ENCODE data around the gene RPS19BP1.

RPS19BP1 gene

DNA sequence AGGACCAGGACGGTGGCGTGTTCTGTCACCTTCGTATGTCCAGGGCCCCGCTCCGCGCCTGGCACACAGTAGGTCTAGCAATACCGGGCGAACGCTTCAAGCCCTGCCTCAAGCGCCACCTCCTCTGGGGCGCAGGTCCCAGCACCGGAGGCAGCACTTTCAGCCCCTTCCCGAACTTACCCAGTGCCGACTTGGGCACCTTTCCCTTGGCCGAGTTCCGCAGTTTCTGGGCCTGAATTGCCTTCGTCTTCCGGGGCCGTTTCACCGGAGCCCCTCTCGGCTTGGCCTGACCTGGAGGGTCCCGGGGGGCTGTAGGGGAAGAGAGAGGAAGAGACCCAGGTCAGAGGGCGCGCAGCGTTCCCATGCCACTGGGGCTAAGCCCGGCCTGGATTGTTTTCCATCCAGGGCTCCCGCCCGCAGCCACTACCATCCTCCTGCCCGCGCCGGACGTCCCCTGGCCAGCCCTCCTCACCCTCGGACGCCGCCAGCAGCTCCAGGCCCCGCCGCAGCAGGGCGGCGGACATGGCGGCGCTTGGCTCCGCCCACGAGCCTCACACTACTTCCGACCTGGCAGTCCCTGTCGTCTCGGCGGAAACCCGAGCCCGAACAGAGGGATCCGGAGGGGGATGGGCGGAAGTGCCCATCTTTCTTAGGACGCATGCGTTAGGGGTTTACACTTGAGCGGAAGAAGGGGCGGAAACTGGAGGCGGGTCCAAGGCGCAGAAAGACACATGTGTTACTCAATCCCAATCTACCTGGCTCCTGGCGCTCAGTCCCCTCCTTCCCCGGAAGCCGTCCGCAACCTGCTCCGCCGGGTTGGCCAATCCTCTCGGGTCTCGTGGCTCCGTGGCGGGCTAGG is at the start of gene RPS19BP1:
Gene RPS19BP1, minus strand, starts transcription at position 534 of the 859 bp plus-strand sequence. Its CDS starts 10 bp downstream, at position 524.
- peak; percentile 100 for DNase-seq

DNA sequence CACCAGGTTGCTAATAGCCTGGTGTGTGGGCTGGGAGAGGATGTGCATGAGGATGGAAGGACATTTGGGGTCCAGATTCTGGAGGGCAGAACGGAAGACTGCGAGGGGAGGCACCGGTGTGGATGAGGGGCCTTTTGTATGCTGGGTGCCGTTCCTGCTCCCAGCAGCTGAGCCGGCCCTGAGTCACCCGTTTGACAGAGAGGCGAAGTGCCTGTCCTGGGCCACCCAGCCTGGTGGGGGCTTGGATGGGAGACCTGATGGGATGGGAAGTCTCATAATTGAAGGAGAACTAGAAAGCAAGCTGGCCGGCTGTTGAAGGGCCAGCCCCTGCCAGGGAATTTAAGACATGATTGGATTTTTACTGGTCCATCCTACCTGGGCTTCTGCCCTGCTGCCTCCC is 48.8 kb upstream of the RPS19BP1 start:
- DNase-seq: no peak

DNA sequence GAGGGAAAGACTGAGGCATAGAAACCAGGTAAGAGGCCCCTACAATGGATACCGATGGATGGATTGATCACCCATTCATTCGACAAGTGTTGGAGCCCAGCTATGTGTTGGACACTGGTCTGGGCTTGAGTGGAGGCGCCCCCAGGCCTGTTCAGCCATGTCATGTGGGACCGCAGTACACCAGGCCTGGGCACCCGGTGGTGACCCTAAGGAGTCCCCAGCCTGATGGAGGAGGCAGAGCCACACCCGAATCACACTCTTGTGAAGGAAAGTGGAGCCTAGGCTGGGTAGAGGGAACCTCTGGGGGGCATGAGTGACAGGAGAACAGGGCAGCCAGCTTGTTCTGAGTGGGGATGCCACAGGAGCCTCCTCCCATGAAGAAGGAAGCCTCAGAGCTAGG is 48.2 kb upstream of the RPS19BP1 start:
- DNase-seq: no peak

DNA sequence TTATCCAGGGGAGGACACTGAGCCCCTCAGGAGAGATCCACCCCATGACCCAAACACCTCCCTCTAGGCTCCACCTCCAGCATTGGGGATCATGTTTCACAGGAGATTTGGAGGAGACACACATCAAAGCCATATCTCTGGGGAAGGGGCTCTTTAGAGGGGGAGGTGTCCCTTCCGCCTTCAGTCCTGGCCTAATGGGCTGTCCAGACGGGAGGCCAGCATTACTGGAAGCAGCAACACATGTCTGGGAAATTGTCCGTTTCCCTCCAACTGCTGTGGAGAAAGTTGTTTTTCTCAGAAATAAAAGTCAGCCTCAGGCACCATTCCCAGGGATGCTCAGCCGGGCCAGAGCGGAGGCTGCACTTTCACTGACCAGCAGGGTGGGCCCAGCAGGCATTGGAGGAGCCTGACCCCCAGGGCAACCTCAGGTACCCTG is 47.5 kb upstream of the RPS19BP1 start:
- no peak for DNase-seq

DNA sequence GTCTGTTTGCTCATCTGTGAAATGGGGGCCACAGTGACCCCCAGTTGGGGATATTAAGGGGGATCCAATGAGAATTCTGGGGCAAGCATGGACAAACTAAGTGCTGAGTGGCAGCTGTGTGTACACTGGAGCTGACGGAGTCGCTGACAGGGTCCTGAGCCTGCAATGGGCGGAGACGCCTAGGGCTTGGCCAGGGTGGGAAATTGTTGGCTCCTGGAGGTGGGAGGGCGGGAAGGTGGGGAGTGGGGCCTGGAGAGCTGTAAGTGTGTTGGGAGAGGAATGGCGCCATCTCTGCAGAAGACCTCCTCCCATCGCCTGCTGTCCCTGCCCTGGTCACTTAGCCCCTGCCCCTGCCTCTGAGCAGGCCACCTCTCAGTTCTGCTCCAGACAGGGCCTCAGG is 45.4 kb upstream of the RPS19BP1 start:
- DNase-seq: no peak

- no peak for DNase-seq
Measured at GRCh38 chr22:39577366-39577765, 44.8 kb upstream of the RPS19BP1 start.

DNA sequence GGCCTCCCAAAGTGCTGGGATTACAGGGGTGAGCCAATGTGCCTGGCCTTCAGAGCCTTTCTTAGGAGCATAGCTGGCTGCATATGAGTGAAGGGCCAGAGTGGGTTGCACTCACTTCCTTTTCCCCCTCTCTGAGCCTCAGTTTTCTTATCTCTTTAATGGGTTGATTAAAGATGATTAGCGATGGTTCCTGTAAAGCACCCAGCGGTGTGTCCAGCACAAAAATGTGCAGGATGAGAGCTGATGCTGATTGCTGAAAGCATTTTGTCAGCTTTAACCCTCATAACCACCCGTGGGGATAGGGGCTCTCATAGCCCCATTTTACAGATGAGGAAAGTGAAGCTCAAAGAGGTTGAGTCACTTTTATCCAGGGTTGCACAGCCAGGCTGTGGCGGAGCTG is 43.5 kb upstream of the RPS19BP1 start:
- no peak for DNase-seq

DNA sequence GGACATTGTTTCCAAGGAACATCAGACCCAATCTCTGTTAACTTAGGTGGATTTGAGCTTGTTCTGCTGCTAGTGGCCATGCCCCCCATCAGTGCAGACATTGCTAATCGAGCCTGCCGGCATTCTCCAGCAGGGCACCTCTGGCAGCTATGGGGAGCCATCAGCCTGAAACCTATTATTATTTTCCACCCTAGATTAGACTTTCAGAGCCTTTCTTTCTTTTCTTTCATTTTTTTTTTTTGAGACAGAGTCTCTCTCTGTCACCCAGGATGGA is 42.9 kb upstream of the RPS19BP1 start:
- no peak for DNase-seq

DNA sequence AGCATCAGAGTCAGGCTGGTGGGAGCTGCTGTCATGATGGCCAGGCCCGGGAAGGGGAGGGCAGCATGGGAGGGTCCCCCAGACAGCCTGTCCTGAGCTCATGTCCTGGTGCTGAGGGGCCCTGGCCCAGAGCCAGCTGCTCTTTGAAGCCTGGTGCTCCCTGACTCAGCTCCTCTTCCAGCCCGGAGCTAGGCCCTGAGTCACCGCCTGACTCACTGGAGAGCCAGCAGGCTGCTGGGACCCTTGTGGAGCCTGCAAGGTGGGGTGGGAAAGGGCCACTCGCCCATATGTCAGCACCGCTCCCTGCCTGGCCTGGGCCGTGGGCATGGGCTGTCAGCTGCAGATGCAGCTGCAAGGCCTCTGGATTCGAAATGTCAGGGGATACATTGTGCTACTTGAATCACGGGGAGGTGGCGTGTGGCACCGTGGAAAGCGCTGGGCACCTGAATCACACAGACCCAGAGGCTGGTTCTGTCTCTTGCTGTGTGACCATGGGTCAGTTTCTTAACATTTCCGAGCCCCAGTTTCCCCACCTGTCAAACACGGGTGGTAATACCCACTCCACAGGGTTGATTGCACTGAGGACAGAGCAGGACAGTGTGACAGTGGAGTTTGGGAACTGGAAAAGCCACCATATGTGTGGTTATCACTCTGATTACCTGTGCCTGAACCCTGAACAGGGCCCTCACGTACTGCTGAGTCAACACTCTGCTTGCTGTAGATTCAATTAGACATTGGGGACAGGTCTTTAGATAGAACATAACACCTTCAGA is 42.4 kb upstream of the RPS19BP1 start:
- no peak for DNase-seq

DNA sequence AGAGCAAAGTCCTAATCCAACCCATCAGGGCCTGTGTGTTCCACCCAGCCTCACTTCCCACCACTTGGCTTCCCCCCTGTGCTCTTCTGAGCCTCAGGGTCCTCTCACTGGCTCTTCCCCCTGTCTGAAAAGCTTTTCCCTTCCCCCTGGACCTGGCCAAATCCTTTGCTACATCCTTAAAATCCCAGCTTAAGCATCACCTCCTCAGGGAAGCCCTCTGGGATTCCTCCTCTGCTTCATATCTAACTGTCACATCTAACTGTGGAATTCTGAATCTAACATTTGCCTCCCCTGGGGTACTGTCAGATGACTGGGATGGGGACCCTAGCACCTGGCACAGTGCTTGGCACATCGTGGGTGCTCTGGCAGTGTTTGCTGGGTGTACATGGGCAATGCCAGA is 39.0 kb upstream of the RPS19BP1 start:
- DNase-seq: no peak

DNA sequence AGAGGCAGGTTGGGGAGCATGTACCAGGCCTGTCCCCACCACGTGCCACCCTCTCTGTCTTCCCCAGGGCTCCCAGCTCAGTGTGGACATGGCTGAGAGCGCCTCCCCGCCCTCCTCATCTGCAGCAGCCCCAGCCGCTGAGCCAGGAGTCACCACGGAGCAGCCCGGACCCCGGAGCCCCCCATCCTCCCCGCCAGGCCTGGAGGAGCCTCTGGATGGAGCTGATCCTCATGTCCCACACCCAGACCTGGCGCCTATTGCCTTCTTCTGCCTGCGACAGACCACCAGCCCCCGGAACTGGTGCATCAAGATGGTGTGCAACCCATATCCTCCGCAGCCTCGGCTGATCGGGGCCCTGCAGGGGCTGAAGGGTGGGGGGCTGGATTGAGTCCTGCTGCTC is 38.1 kb upstream of the RPS19BP1 start, which contains the start of gene CACNA1I:
Gene CACNA1I, plus strand, starts transcription at position 89 of the 400 bp plus-strand sequence. Its CDS starts 0 bp downstream, at position 89.
- no peak for DNase-seq

DNA sequence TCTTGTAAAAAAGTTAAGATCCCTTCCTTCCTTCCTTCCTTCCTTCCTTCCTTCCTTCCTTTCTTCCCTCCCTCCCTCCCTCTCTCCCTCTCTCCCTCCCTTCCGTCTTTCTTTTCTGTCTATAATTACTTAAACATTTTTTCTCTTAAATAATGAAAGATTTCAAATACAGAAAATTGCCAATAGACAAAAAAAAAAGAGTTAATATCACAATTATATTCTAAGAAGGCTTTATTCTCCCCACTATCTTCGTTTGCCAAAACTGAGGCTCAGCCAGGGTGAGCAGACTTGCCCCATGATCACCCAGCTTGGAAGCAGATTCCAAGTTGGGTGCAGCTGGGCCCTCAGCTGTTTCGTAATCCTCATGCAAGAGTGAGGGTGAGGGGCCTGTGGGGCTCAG is 37.7 kb upstream of the RPS19BP1 start:
- DNase-seq: no peak

DNA sequence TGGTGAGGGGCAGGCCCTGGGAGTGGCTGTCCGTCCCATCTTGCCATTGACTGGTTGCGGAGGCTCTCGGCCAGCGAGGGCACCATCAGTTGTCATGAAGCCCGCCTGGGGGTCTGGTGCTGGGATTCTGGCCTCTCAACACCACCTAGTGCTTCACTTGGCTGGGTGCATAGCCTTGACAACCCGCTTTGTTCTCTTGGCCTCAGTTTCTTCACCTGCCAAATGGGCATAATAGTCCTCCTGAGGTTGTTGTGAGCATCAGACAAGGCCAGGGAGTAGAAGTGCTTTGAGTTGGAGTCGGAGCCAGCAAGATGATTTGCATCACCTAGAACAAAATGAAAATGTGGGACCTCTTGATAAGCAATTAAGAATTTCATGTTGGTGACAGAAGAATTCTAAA is 36.5 kb upstream of the RPS19BP1 start:
- no peak for DNase-seq

DNA sequence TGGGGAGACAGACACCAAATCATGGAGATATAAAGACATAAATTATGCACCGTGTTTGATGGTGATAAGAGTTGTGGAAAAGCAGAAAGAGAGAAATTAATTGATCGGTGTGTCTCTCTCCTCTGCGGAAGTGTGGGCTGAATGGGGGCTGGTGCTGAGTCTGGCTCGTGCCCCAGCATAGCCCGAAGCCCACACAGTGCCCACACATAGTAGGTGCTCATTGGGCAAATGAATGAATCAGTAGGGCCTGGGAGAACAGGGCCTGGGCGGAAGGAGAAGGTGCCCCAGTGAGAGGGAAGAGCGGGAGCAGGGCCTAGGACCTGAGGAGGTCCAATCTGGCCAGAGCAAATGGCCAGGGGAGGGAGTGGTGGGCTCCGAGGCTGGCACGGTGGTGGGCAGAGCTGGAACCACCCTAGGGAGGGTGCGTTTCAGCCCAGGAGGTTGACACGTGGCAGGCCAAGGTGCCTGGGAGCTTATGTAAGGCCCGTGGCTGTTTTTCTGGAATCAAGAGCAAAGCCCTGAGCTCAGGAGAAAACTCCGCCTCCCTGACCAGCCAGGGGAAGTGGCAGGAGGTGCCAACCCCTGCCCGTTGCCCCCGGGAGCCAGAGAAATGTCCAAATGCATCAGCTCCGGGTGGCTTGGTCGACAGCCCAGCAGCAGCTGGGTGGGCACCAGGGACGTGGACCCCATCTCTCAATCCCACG is 35.9 kb upstream of the RPS19BP1 start:
- DNase-seq: no peak

GRCh38 chr22:39567135-39567946 is 34.8 kb upstream of the RPS19BP1 start:
- DNase-seq: no peak

DNA sequence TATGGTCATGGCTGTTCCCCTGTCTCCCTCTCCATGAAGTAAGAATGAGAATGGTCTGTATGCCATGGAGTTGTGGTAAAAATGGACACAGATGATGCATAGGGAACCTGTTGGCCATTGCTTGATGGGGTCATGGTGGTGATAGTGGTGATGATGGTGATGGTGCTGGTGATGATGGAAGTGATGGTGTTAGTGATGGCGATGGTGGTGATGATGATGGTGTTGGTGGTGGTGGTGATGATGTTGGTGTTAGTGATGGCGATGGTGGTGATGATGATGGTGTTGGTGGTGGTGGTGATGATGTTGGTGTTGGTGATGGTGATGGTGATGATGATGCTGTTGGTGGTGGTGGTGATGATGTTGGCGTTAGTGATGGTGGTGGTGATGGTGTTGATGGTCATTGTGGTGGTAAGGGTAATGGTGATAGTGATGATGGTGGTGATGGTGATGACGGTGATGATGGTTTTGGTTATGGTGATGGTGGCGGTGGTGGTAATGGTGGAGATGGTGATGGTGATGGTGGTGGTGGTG is 32.9 kb upstream of the RPS19BP1 start:
- DNase-seq: no peak

GRCh38 chr22:39563571-39564428 is 31.3 kb upstream of the RPS19BP1 start:
- DNase-seq: no peak

- no peak for DNase-seq
Measured at GRCh38 chr22:39562839-39563489, 30.4 kb upstream of the RPS19BP1 start.

- no peak for DNase-seq
Measured at GRCh38 chr22:39560127-39560526, 27.6 kb upstream of the RPS19BP1 start.

DNA sequence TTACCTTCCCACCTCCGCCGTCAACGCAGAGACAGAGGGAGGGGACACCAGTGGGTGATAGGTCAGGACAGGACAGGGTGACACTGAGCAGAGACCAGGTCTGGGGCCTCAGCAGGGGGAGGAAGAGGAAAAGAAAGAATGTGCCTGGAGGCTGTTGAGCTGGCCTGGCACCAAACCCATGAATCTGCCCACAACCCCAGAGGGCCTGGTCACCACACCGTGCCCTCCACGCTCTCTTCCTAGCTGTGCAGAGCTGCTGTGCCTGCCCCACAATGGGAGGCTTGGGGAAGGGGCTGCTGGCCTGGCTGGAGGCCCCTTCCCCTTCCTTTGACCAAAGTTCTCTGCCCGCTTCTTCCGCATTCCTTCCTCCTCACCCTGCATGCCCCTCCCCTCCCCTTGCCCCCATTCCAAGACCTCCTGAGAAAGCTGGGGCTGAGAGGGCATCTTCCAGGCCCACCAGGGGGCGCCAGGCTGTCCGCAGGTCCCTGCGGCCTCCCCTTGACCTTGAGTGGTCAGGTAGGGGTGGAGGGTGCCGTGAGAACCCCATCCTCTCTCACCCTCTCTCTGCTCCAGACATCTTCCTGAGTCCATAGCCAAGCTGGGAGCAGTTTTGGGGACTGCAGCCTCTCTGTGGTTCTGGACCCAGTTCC is 27.0 kb upstream of the RPS19BP1 start:
- DNase-seq: no peak

Data from NCI-H1694 treated with DMSO at 0.1 percent for 48 hours (cell line).